AG09309 (cell line): ENCODE data around the gene SCAF8.
"Not testable (repeated sequence)": the region's sequence is repeated elsewhere in the genome, so short reads cannot be mapped to it uniquely, and the experiment has no call there.

Experiments used
- DNase-seq: peaks from one replicate; pipeline ENCODE4 v3.0.0-alpha.2; 2010; ENCODE audit warnings: low read depth
- H3K4me3 ChIP-seq: 2 replicates; pipeline ENCODE4 v1.5.1; 2011; ENCODE audit warnings: mild to moderate bottlenecking, low read depth, low read length, moderate library complexity; ENCODE audit not compliant: control insufficient read depth
- TF ChIP-seq, protein P1 (sequence below): IDR thresholded peaks from 2 replicates; pipeline ENCODE4 v1.5.1; 2011; ENCODE audit warnings: mild to moderate bottlenecking, low read depth, low read length, inconsistent platforms; ENCODE audit not compliant: insufficient read depth, control insufficient read depth; ENCODE audit errors: missing control alignments

The SCAF8 gene

DNA sequence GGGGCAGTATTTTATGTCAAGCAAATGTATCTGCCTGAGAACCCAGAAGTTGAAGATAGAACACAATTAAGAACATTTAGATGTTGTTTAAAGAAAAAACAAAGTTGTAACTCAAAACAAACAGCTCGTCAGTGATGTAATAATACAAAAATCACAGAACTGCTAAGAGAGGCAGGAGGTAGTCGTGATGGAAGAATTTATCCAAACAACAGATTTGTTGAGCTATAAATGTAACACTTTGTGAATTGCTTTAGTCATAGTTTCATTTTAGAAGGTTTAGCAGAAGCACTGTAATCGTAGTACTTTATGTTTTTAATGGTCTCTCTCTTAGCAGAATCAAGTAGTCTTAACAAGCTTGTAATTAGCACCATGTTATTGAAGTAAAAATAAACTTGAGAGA lies 73.6 kb downstream of the SCAF8 start:
- TF ChIP-seq, protein P1, sequence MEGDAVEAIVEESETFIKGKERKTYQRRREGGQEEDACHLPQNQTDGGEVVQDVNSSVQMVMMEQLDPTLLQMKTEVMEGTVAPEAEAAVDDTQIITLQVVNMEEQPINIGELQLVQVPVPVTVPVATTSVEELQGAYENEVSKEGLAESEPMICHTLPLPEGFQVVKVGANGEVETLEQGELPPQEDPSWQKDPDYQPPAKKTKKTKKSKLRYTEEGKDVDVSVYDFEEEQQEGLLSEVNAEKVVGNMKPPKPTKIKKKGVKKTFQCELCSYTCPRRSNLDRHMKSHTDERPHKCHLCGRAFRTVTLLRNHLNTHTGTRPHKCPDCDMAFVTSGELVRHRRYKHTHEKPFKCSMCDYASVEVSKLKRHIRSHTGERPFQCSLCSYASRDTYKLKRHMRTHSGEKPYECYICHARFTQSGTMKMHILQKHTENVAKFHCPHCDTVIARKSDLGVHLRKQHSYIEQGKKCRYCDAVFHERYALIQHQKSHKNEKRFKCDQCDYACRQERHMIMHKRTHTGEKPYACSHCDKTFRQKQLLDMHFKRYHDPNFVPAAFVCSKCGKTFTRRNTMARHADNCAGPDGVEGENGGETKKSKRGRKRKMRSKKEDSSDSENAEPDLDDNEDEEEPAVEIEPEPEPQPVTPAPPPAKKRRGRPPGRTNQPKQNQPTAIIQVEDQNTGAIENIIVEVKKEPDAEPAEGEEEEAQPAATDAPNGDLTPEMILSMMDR, result no peak
- H3K4me3 ChIP-seq, result no peak overlapping the region
- no peak for DNase-seq

DNA sequence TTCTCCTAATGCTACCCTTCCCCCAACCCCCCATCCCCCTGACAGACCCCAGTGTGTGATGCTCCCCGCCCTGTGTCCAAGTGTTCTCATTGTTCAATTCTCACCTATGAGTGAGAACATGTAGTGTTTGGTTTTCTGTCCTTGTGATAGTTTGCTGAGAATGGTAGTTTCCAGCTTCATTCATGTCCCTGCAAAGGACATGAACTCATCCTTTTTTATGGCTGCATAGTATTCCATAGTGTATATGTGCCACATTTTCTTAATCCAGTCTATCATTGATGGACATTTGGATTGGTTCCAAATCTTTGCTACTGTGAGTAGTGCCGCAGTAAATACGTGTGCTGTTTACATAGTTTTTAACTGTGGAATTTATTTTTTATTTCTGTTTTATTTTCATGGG lies 78.4 kb downstream of the SCAF8 start:
- not testable (repeated sequence) for H3K4me3 ChIP-seq, DNase-seq

DNA sequence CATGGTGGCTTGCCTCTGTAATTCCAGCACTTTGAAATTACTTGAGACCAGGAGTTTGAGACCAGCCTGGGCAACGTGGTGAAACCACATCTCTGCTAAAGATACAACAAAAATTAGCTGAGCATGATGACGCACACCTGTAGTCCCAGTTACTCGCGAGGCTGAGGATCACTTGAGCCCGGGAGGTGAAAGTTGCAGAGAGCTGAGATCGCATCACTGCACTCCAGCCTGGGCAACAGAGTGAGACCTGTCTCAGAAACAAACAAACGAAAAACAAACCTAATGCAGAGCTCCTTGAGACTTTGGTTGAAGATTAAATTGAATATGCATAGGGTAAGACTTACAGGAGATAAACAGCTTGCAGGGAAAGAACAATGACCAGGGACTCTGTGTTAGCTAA lies 80.8 kb downstream of the SCAF8 start:
- no peak overlapping the region for H3K4me3 ChIP-seq
- no peak for DNase-seq
- TF ChIP-seq, protein P1, result no peak

DNA sequence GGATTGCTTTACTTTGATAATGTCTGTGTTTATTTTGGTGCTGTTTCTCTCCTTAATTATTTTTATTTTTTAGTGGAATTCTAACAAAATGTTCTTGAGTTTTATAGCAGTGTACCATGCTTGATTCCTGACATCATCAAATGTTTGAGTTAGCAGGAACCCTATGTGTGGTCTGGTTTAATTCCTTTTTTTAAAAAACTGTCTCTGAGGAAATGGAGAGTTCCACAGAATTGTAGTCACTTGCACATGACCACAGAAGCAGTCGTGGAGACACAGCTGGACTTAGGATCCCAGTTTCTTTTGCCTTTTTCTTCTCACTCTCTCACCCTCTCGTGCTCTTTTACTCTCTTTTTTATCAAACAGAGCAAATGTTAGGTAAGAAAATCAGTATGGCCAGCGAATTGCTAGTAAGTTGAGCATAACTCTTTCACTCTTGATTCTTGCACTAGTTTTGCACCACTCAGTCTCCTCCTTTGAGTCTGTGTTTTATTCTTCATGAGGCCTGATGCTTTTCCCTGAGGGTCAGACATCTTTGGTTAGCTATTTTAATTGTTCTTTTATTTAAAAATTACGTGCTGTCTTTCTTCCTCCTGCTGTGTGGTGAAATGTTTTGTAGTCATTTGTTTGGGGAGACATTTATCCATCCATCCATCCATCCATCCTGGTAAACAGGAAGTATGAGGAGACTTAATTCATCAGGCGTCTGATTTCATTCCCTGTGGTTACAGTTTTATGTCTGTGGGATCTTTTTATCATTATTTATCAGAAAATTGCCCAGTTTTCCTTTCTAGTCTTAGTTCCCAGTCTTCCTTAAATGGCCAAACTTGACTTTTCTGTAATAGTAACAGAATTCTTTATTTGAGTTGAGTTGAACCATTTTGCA lies 83.0 kb downstream of the SCAF8 start:
- TF ChIP-seq, protein P1, result no peak
- no peak overlapping the region for H3K4me3 ChIP-seq
- DNase-seq, result no peak

DNA sequence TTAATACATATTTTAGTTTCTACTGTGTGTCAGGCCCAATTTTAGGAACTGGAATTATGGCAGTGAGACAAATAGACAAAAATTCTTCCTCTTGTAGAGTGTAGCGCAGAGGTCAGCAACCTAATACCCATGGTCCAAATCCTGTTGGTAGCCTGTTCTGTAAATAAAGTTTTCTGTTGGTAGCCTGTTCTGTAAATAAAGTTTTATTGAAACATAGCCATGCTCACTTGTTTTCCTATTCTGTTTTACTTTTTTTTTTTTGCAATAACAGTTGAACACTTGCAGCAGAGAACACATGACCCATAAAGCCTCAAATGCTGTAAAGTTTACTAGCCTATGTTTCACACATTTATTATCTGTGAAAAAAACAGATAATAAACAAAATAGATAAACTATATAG lies 87.9 kb downstream of the SCAF8 start:
- TF ChIP-seq, protein P1, result no peak
- no peak overlapping the region for H3K4me3 ChIP-seq
- no peak for DNase-seq

DNA sequence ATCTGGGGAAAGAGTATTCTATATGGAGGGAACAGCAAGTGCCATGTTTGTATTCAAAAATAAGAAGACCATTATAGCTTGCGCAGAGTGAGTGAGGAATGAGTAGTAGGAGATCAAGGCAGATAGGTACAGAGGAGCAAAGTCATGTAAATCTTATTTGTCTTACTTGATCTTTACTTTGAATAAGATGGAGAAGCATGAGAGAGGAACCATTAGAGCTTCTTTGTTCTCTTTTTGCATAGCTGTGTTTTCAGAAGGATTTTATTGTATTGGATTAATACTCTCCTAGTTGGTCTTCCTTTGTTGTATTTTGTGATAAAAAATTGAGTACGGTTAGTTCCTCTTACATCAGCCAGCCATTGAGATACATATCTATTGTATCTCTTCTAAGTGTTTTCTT lies 88.4 kb downstream of the SCAF8 start:
- no peak overlapping the region for H3K4me3 ChIP-seq
- TF ChIP-seq, protein P1, result no peak
- no peak for DNase-seq

DNA sequence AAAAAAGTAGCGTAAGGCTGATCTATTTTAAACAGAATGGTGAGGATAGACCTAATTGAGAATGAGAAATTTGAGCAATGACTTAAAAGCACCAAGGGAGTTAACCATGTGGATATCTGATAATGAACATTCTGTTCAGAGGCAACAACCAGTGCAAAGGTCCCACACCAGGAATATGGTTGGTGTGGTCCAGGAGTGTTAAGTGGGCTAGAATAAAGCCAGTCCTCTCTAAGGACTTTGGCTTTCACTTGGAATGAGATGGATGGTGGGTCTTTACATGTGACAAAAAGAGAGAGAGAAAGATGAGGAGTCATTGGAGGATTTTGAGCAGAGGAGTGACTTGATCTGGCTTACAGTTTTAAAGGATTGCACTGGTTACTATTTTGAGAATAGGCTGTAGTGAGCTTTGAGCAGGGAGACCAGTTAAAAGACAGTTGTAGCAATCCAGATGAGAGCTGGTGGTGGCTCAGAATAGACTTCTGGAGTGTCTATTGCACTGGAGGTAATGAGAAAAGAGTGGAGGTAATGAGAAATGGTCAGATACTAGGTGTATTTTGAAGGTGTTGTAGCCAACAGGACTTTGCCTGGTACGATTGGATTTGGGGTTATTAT lies 89.8 kb downstream of the SCAF8 start:
- no peak overlapping the region for H3K4me3 ChIP-seq
- TF ChIP-seq, protein P1, result no peak
- no peak for DNase-seq
